Measurements from ENCODE around the gene GMPR2. TPM values are rescaled to one million over a fixed set of nuclear protein-coding genes. Genes with fewer than 3 reads are reported as not detected.

The GMPR2 gene
- total and polyA plus RNA-seq, 8 donors: 13.9 to 204 (median 43.3) TPM

GRCh38 chr14:24192933-24193332 lies 39.8 kb upstream of the GMPR2 start:
- Histone ChIP-seq H3K9me3 (no peaks in the 10 kb centered on the region), H3K27ac (no peak overlapping the region), H3K36me3 (peaks cover 0 to 38% (median 33%) of the 10 kb centered on the region in 4 donors), H3K4me3 (no peak overlapping the region), H3K27me3 (no peaks in the 10 kb centered on the region), H3K4me1 (peaks cover 29 to 73% (median 59%) of the 10 kb centered on the region in 4 donors)
- no peak for DNase-seq
- intact Hi-C loops (cut with DNase I; ENCODE audit: low total_unique reads): no loop called here
- 89 to 97% (median 97%) methylated on average over 15 of the region's 15 CpGs for WGBS, 5 donors
- TF ChIP-seq POLR2A (IDR thresholded peaks at IDR 0.05) (no peak), EP300 (IDR thresholded peaks at IDR 0.05) (no peak), POLR2AphosphoS5 (IDR thresholded peaks at IDR 0.05) (no peak)
- TF ChIP-seq, protein P1, sequence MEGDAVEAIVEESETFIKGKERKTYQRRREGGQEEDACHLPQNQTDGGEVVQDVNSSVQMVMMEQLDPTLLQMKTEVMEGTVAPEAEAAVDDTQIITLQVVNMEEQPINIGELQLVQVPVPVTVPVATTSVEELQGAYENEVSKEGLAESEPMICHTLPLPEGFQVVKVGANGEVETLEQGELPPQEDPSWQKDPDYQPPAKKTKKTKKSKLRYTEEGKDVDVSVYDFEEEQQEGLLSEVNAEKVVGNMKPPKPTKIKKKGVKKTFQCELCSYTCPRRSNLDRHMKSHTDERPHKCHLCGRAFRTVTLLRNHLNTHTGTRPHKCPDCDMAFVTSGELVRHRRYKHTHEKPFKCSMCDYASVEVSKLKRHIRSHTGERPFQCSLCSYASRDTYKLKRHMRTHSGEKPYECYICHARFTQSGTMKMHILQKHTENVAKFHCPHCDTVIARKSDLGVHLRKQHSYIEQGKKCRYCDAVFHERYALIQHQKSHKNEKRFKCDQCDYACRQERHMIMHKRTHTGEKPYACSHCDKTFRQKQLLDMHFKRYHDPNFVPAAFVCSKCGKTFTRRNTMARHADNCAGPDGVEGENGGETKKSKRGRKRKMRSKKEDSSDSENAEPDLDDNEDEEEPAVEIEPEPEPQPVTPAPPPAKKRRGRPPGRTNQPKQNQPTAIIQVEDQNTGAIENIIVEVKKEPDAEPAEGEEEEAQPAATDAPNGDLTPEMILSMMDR (IDR thresholded peaks at IDR 0.05): no peak

- no peak for DNase-seq
- 62 to 83% (median 67%) methylated on average over 7 of the region's 7 CpGs for WGBS, 5 donors
- no peaks in the 10 kb centered on the region for H3K27me3 ChIP-seq
- intact Hi-C loops (cut with DNase I; ENCODE audit: low total_unique reads): no loop called here
- peak overlapping the region; percentile 84 to 99 (median 88) for H3K4me3 ChIP-seq
- peaks cover 0 to 43% (median 36%) of the 10 kb centered on the region in 4 donors for H3K36me3 ChIP-seq
- TF ChIP-seq, protein P1 (IDR thresholded peaks at IDR 0.05): no peak
- TF ChIP-seq POLR2A (IDR thresholded peaks at IDR 0.05) (no peak), POLR2AphosphoS5 (IDR thresholded peaks at IDR 0.05) (no peak), EP300 (IDR thresholded peaks at IDR 0.05) (no peak)
- H3K9me3 ChIP-seq: no peaks in the 10 kb centered on the region
- peak overlapping the region in 4 of 5 donors; percentile 96 to 99 (median 98) for H3K27ac ChIP-seq
- H3K4me1 ChIP-seq: peaks cover 24 to 74% (median 53%) of the 10 kb centered on the region in 4 donors
Measured at GRCh38 chr14:24194186-24194872, 38.4 kb upstream of the GMPR2 start.

DNA sequence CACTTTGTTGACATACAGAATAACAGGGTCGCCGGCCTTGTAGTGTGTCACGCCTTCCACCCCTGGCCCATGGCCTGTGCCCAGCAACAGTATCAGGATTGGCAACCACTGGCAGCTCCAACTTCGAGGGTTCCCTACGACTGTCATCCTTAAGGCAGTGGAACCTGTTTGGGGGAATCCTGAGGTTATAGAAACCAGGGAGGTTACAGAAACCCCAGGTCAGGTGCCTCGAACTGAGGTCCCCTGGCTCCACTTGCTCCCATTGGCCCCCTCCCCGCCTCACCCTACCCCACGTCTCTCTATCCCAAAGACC lies 37.9 kb upstream of the GMPR2 start:
- Histone ChIP-seq H3K27me3 (no peaks in the 10 kb centered on the region), H3K4me3 (peak overlapping the region; percentile 84 to 99 (median 88)), H3K36me3 (peaks cover 0 to 42% (median 37%) of the 10 kb centered on the region in 4 donors), H3K9me3 (no peaks in the 10 kb centered on the region), H3K4me1 (peaks cover 24 to 69% (median 49%) of the 10 kb centered on the region in 4 donors), H3K27ac (peak overlapping the region; percentile 93 to 99 (median 98))
- 15 to 46% (median 32%) methylated on average over 8 of the region's 8 CpGs for WGBS, 5 donors
- DNase-seq: no peak
- TF ChIP-seq, protein P1 (IDR thresholded peaks at IDR 0.05): no peak
- TF ChIP-seq EP300 (IDR thresholded peaks at IDR 0.05): no peak
- TF ChIP-seq POLR2A (IDR thresholded peaks at IDR 0.05): no peak
- TF ChIP-seq POLR2AphosphoS5 (IDR thresholded peaks at IDR 0.05): no peak
- intact Hi-C loops (cut with DNase I; ENCODE audit: low total_unique reads): no loop called here

- Histone ChIP-seq H3K9me3 (no peaks in the 10 kb centered on the region), H3K36me3 (peaks cover 0 to 41% (median 36%) of the 10 kb centered on the region in 4 donors), H3K27ac (peak within 1 kb of the TSS; percentile 93 to 99 (median 98)), H3K4me3 (peak within 1 kb of the TSS; percentile 84 to 99 (median 88)), H3K4me1 (peaks cover 24 to 68% (median 49%) of the 10 kb centered on the region in 4 donors), H3K27me3 (no peaks in the 10 kb centered on the region)
- TF ChIP-seq, protein P1 (IDR thresholded peaks at IDR 0.05): no peak
- peak in 2 of 4 donors; percentile 25 to 66 for TF ChIP-seq POLR2A (IDR thresholded peaks at IDR 0.05)
- peak; percentile 82 to 96 (median 95) for TF ChIP-seq POLR2AphosphoS5 (IDR thresholded peaks at IDR 0.05)
- DNase-seq: peak; percentile 89 to 97
- intact Hi-C loops (cut with DNase I; ENCODE audit: low total_unique reads): no loop called here
- 0 to 1% (median 1%) methylated on average over 43 to 89 of the region's 89 CpGs for WGBS, 5 donors
Measured at GRCh38 chr14:24195186-24196070, 37.3 kb upstream of the GMPR2 start, which contains the start of gene TM9SF1. Gene TM9SF1 (minus strand): TSS chr14:24195441. CDS start chr14:24195019, 422 bp downstream.

Measured in stomach (tissue), 9 donors.